ENCODE data around the gene SGO2.
A peak's percentile ranks its signal among the peaks of the same experiment; 100 is the strongest.
"Not testable (repeated sequence)": the region's sequence is repeated elsewhere in the genome, so short reads cannot be mapped to it uniquely, and the experiment has no call there.

The SGO2 gene

DNA sequence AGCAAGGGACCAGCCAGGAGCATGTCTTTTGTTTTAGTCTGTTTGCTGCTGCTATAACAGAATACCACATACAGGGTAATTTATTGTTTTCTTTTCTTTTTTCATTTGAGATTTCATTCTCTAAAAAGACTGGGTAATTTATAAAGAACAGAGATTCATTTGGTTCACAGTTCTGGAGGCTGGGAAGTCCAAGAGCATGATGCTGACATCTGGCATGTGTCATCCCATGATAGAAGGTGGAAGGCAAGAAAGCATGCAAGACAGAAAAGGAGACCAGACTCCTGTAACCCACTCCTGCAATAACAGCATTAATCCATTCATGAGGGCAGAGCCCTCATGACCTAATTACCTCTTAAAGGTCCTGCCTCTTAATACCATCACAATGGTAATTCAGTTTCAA, 14.8 kb downstream of the SGO2 start:
- FAIRE-seq (no peak), DNase-seq (ENCODE audit: insufficient read length, low spot score) (no peak)
- TF ChIP-seq, protein P1, sequence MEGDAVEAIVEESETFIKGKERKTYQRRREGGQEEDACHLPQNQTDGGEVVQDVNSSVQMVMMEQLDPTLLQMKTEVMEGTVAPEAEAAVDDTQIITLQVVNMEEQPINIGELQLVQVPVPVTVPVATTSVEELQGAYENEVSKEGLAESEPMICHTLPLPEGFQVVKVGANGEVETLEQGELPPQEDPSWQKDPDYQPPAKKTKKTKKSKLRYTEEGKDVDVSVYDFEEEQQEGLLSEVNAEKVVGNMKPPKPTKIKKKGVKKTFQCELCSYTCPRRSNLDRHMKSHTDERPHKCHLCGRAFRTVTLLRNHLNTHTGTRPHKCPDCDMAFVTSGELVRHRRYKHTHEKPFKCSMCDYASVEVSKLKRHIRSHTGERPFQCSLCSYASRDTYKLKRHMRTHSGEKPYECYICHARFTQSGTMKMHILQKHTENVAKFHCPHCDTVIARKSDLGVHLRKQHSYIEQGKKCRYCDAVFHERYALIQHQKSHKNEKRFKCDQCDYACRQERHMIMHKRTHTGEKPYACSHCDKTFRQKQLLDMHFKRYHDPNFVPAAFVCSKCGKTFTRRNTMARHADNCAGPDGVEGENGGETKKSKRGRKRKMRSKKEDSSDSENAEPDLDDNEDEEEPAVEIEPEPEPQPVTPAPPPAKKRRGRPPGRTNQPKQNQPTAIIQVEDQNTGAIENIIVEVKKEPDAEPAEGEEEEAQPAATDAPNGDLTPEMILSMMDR (IDR thresholded peaks at IDR 0.05; ENCODE audit: insufficient read depth, missing control alignments), result no peak

GRCh38 chr2:200566596-200566995, 40.6 kb downstream of the SGO2 start:
- not testable (repeated sequence) for FAIRE-seq; DNase-seq (ENCODE audit: insufficient read length, low spot score)

DNA sequence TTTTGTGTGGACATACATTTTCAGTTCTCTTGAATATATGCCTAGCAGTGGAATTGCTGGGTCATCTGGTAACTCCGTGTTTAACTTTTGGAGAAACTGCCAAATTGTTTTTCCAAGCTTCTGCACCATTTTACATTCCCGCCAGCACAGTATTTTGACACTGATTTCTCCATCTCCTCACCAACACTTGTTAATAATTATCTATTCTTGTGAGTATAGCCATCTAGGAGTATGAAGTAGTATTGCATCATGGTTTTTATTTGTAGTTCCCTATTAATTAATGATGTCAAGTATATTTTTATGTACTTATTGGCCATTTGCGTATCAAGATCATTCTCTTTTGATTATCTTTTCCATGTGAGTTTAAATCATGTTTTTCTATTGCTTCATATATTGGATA, 41.9 kb downstream of the SGO2 start:
- DNase-seq (ENCODE audit: insufficient read length, low spot score), result no peak
- FAIRE-seq, result no peak
- TF ChIP-seq, protein P1 (IDR thresholded peaks at IDR 0.05; ENCODE audit: insufficient read depth, missing control alignments), result no peak

GRCh38 chr2:200575957-200576356, 50.0 kb downstream of the SGO2 start:
- TF ChIP-seq, protein P1 (IDR thresholded peaks at IDR 0.05; ENCODE audit: insufficient read depth, missing control alignments), result peak; percentile 23
- DNase-seq (ENCODE audit: insufficient read length, low spot score) (no peak), FAIRE-seq (no peak)

DNA sequence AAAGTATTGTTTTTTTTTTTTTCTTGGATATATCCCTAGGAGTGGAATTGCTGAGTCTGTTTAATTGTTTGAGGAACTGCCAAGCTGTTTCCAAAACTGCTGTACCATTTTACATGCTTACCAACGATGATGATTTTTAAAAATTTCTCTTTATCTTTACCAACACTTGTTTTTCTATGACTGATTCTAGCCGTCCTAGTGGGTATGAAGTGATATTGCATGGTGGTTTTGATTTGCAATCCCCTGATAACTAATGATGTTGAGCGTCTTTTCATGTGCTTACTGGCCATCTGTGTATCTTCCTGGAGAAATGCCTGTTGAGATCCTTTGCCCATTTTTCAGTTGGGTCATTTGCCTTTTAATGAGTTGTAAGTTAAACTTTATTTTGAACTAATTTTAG, 51.0 kb downstream of the SGO2 start:
- no peak for FAIRE-seq
- no peak for DNase-seq (ENCODE audit: insufficient read length, low spot score)
- TF ChIP-seq, protein P1 (IDR thresholded peaks at IDR 0.05; ENCODE audit: insufficient read depth, missing control alignments), result no peak

DNA sequence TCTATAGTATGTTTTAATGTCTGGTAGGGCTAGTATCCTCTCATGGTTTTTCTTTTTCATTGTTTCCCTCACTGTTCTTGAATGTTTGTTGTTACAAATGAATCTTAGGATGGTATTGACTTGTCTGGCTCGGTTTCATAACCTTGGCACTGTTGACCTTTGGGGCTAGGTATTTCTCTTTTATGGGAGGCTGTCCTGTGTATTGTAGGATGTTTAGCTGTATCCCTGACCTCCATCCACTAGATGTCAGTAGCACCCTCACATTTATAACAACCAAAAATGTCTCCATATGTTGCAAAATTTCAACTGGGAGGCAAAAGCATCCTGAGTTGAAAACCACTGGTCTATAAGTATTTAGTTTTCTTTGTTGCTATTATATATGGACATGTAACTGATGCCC, 52.8 kb downstream of the SGO2 start:
- FAIRE-seq, result no peak
- TF ChIP-seq, protein P1 (IDR thresholded peaks at IDR 0.05; ENCODE audit: insufficient read depth, missing control alignments), result no peak
- DNase-seq (ENCODE audit: insufficient read length, low spot score), result no peak

DNA sequence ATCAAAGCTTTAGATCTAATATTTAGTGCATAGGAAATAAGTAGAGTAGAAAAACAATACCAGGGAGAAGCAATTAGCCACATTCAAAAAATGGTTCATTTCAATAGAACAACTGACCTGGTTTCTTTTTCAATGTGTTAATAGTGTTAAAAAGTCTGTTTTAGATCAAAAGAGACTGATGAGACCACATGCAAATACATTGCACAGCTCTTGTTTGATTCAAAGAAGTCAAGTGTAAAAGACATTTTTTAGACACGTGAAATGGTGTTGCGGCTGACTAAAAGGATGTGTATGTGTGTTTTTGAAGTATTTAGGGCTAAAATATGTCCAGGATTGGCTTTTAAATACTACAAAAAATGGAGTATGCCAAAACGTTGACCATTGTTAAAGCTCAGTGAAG, 58.6 kb downstream of the SGO2 start:
- TF ChIP-seq, protein P1 (IDR thresholded peaks at IDR 0.05; ENCODE audit: insufficient read depth, missing control alignments), result no peak
- no peak for FAIRE-seq
- DNase-seq (ENCODE audit: insufficient read length, low spot score), result no peak

- no peak for DNase-seq (ENCODE audit: insufficient read length, low spot score)
- FAIRE-seq, result no peak
- TF ChIP-seq, protein P1 (IDR thresholded peaks at IDR 0.05; ENCODE audit: insufficient read depth, missing control alignments), result no peak
Observed at GRCh38 chr2:200585340-200585729, 59.3 kb downstream of the SGO2 start.
